ENCODE results near the gene MAF. TPM values are rescaled to one million over a fixed set of nuclear protein-coding genes. Genes with fewer than 3 reads are reported as not detected.

MAF gene
- polyA plus RNA-seq, 1 donor (not counting 4 experiments of a cell fraction or from before 2014, with no cell fraction given) = 8.2 TPM

DNA sequence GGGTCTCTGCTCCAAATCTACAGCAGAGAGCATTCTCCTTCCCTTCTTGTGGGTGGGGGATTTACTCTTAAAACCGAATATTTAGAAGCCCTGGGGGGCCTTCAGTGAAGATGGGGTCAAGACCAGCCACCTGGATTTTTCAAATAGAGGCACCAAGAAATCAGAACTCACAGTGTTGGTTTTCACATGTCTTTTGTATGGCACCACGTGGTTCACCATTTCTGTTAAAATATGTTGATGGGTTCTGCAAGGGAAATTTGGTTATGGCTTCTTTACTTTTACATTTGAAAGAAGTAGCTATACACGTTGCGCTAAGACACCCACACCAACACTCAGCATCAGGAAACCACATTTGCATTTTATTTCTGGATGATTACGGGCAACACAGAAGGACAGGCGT, 17.7 kb downstream of the MAF start:
- TF ChIP-seq EZH2 (IDR thresholded peaks at IDR 0.05; ENCODE audit: low read length) = no peak
- TF ChIP-seq, protein P1, sequence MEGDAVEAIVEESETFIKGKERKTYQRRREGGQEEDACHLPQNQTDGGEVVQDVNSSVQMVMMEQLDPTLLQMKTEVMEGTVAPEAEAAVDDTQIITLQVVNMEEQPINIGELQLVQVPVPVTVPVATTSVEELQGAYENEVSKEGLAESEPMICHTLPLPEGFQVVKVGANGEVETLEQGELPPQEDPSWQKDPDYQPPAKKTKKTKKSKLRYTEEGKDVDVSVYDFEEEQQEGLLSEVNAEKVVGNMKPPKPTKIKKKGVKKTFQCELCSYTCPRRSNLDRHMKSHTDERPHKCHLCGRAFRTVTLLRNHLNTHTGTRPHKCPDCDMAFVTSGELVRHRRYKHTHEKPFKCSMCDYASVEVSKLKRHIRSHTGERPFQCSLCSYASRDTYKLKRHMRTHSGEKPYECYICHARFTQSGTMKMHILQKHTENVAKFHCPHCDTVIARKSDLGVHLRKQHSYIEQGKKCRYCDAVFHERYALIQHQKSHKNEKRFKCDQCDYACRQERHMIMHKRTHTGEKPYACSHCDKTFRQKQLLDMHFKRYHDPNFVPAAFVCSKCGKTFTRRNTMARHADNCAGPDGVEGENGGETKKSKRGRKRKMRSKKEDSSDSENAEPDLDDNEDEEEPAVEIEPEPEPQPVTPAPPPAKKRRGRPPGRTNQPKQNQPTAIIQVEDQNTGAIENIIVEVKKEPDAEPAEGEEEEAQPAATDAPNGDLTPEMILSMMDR (optimal IDR thresholded peaks at IDR 0.05 in 1 of 3, IDR thresholded peaks at IDR 0.05 in 1 of 3, conservative IDR thresholded peaks at IDR 0.05 in 1 of 3; ENCODE audit: extremely low read depth in 1 of 3, insufficient read depth in 2 of 3, low read length in 3 of 3) = no peak
- dilution Hi-C loops (cut with MboI; ENCODE audit: extremely low pct_ligation_motif_present, low sequenced_read_pairs) = no loop called here
- H3K27me3 ChIP-seq (ENCODE audit: control insufficient read depth, extremely low read depth, insufficient read depth, low read length) = peaks cover 17% of the 10 kb centered on the region
- no peak for DNase-seq (ENCODE audit: low read depth, low spot score)
- H3K36me3 ChIP-seq (ENCODE audit: control insufficient read depth in 2 of 2, extremely low read depth in 1 of 2, insufficient read depth in 2 of 2, low read length in 2 of 2) = no peaks in the 10 kb centered on the region
- no peak overlapping the region for H3K4me2 ChIP-seq (ENCODE audit: control insufficient read depth, extremely low read depth, insufficient read depth, low read depth, low read length)
- no peaks in the 10 kb centered on the region for H3K79me2 ChIP-seq (ENCODE audit: control insufficient read depth, insufficient read depth, low read length)
- no peak overlapping the region for H3K4me3 ChIP-seq (ENCODE audit: control insufficient read depth in 2 of 3, extremely low read depth in 1 of 3, insufficient read depth in 2 of 3, low read depth in 1 of 3, low read length in 3 of 3)
- no peak for FAIRE-seq
- no peak overlapping the region for H2AFZ ChIP-seq (ENCODE audit: control insufficient read depth, low read length)
- H3K9me1 ChIP-seq (ENCODE audit: control insufficient read depth, extremely low read depth, insufficient read depth, low read length) = no peaks in the 10 kb centered on the region
- no peaks in the 10 kb centered on the region for H3K4me1 ChIP-seq (ENCODE audit: control insufficient read depth, extremely low read depth, insufficient read depth, low read length)
- H3K9ac ChIP-seq (ENCODE audit: control insufficient read depth, extremely low read depth, insufficient read depth, low read length) = no peak overlapping the region
- H3K9me3 ChIP-seq (ENCODE audit: control insufficient read depth, low read depth, low read length) = no peaks in the 10 kb centered on the region
- no peaks in the 10 kb centered on the region for H4K20me1 ChIP-seq (ENCODE audit: control insufficient read depth, extremely low read depth, insufficient read depth, low read length)
- no peak overlapping the region for H3K27ac ChIP-seq (ENCODE audit: control insufficient read depth, insufficient read depth, low read length)

- TF ChIP-seq EZH2 (IDR thresholded peaks at IDR 0.05; ENCODE audit: low read length) = no peak
- TF ChIP-seq, protein P1 (optimal IDR thresholded peaks at IDR 0.05 in 1 of 3, IDR thresholded peaks at IDR 0.05 in 1 of 3, conservative IDR thresholded peaks at IDR 0.05 in 1 of 3; ENCODE audit: extremely low read depth in 1 of 3, insufficient read depth in 2 of 3, low read length in 3 of 3) = no peak
- Histone ChIP-seq H2AFZ (ENCODE audit: control insufficient read depth, low read length) (no peak overlapping the region), H3K4me2 (ENCODE audit: control insufficient read depth, extremely low read depth, insufficient read depth, low read depth, low read length) (no peak overlapping the region), H3K9me1 (ENCODE audit: control insufficient read depth, extremely low read depth, insufficient read depth, low read length) (no peaks in the 10 kb centered on the region), H3K79me2 (ENCODE audit: control insufficient read depth, insufficient read depth, low read length) (no peaks in the 10 kb centered on the region), H3K27me3 (ENCODE audit: control insufficient read depth, extremely low read depth, insufficient read depth, low read length) (peaks cover 11% of the 10 kb centered on the region), H3K4me1 (ENCODE audit: control insufficient read depth, extremely low read depth, insufficient read depth, low read length) (no peaks in the 10 kb centered on the region), H3K9me3 (ENCODE audit: control insufficient read depth, low read depth, low read length) (no peaks in the 10 kb centered on the region), H3K4me3 (ENCODE audit: control insufficient read depth in 2 of 3, extremely low read depth in 1 of 3, insufficient read depth in 2 of 3, low read depth in 1 of 3, low read length in 3 of 3) (no peak overlapping the region), H4K20me1 (ENCODE audit: control insufficient read depth, extremely low read depth, insufficient read depth, low read length) (no peaks in the 10 kb centered on the region), H3K9ac (ENCODE audit: control insufficient read depth, extremely low read depth, insufficient read depth, low read length) (no peak overlapping the region), H3K36me3 (ENCODE audit: control insufficient read depth in 2 of 2, extremely low read depth in 1 of 2, insufficient read depth in 2 of 2, low read length in 2 of 2) (no peaks in the 10 kb centered on the region), H3K27ac (ENCODE audit: control insufficient read depth, insufficient read depth, low read length) (no peak overlapping the region)
- DNase-seq (ENCODE audit: low read depth, low spot score) (no peak), FAIRE-seq (peak; percentile 34)
- dilution Hi-C loops (cut with MboI; ENCODE audit: extremely low pct_ligation_motif_present, low sequenced_read_pairs) = no loop called here
Measured at GRCh38 chr16:79580453-79581191, 19.9 kb downstream of the MAF start.
